ENCODE results near the gene ICOS.

DNA sequence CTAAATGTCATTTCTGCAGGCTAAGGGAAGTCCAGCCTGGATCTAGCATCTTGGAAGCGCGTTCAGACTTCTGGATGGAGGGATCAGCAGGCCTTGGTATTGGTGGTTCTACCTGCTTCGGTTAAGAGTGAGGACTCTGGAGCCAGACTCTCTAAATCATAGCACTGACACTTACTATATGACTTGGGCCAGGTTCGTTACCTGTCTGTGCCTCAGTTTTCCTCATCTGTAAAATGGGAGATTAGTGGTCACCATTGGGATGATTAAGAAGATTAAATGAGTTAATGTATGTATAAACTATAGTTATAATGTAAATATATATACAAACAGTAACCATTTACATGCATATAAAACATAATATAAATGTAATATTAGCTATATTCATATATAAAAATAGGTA lies 995 bp upstream of the ICOS start:
- TF ChIP-seq, protein P1, sequence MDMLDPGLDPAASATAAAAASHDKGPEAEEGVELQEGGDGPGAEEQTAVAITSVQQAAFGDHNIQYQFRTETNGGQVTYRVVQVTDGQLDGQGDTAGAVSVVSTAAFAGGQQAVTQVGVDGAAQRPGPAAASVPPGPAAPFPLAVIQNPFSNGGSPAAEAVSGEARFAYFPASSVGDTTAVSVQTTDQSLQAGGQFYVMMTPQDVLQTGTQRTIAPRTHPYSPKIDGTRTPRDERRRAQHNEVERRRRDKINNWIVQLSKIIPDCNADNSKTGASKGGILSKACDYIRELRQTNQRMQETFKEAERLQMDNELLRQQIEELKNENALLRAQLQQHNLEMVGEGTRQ (IDR thresholded peaks at IDR 0.05; ENCODE audit: low read depth, low read length): no peak
- TF ChIP-seq, protein P2, sequence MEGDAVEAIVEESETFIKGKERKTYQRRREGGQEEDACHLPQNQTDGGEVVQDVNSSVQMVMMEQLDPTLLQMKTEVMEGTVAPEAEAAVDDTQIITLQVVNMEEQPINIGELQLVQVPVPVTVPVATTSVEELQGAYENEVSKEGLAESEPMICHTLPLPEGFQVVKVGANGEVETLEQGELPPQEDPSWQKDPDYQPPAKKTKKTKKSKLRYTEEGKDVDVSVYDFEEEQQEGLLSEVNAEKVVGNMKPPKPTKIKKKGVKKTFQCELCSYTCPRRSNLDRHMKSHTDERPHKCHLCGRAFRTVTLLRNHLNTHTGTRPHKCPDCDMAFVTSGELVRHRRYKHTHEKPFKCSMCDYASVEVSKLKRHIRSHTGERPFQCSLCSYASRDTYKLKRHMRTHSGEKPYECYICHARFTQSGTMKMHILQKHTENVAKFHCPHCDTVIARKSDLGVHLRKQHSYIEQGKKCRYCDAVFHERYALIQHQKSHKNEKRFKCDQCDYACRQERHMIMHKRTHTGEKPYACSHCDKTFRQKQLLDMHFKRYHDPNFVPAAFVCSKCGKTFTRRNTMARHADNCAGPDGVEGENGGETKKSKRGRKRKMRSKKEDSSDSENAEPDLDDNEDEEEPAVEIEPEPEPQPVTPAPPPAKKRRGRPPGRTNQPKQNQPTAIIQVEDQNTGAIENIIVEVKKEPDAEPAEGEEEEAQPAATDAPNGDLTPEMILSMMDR (conservative IDR thresholded peaks at IDR 0.05; ENCODE audit: low read depth, low read length): no peak
- TF ChIP-seq NFE2L2 (IDR thresholded peaks at IDR 0.05; ENCODE audit: low read depth, low read length): no peak
- TF ChIP-seq POLR2A (IDR thresholded peaks at IDR 0.05; ENCODE audit: low read depth, low read length): no peak
- no peak for TF ChIP-seq RAD21 (IDR thresholded peaks at IDR 0.05; ENCODE audit: low read length)
- no peak for TF ChIP-seq CEBPB (IDR thresholded peaks at IDR 0.05; ENCODE audit: low read depth, low read length)
- no peak for TF ChIP-seq RFX5 (IDR thresholded peaks at IDR 0.05; ENCODE audit: low read depth, low read length)
- no peak for TF ChIP-seq ELK1 (IDR thresholded peaks at IDR 0.05; ENCODE audit: borderline replicate concordance, low read depth, low read length)
- TF ChIP-seq CHD1 (IDR thresholded peaks at IDR 0.05; ENCODE audit: low read depth, low read length): no peak
- no peak for TF ChIP-seq FOS (IDR thresholded peaks at IDR 0.05; ENCODE audit: low read depth, low read length)

Measured in IMR-90 (cell line).